GM12892 (cell line): Measurements from ENCODE around the gene APBB1.

ENCODE experiments used
- POLR2A ChIP-seq: IDR thresholded peaks from 2 replicates; pipeline ENCODE4 v1.6.1; 2011; ENCODE audit warnings: low read depth, low read length, control low read depth
- POLR2AphosphoS5 ChIP-seq: IDR thresholded peaks from 2 replicates; pipeline ENCODE4 v1.6.1; 2011; ENCODE audit warnings: low read depth, low read length, control low read depth
- TAF1 ChIP-seq: IDR thresholded peaks from 2 replicates; pipeline ENCODE4 v1.6.1; 2011; ENCODE audit warnings: low read depth, mild to moderate bottlenecking, control low read depth, low read length, borderline replicate concordance

DNA sequence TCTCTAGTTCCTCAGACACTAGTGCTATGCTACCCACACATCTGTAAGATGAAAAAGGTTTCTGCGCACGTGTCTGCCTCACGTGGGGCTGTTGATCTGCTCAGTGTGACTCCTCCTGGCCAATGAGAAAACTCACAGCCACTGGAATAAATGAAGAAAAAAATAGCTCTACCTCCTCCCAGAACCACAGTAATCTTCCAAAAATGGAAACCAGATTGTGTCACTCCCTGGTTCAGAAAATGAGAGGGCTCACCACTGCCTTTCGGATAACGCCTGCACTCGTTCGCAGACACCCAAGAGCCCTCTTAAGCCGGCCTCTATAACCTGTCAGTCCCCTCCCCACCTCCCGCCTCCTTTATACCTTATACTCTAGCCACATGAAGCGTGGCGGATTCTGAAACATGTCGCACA lies 5.1 kb downstream of the APBB1 start:
- TF ChIP-seq POLR2A (no peak), POLR2AphosphoS5 (no peak), TAF1 (no peak)
